Gastrocnemius medialis (tissue), 4 donors: Measurements from ENCODE around the gene PPT2. TPM values are rescaled to one million over a fixed set of nuclear protein-coding genes. Genes with fewer than 3 reads are reported as not detected.
A peak's percentile ranks its signal among the peaks of the same experiment; 100 is the strongest.
"Not testable (repeated sequence)": the region's sequence is repeated elsewhere in the genome, so short reads cannot be mapped to it uniquely, and the experiment has no call there.

ENCODE experiments used
- ATAC-seq, 2 donors: fragments of 150-250 bp; one replicate each; pipeline ENCODE4 v1.9.1; 2016
- DNase-seq, 2 donors: peaks; one replicate each; pipeline ENCODE4 v3.0.0-alpha.2; 2019
- H3K27ac ChIP-seq, 4 donors: fragments of 200-600 bp; sonication (generic); 1 replicate in 1 of 4; 2 replicates in 3 of 4; pipeline ENCODE4 v1.5.1; 2016 to 2018; ENCODE audit warnings: mild to moderate bottlenecking in 2 of 4, moderate library complexity in 1 of 4
- H3K27me3 ChIP-seq, 3 donors: fragments of 200-600 bp; sonication (generic) in 2 of 3; 1 replicate in 1 of 3; 2 replicates in 2 of 3; pipeline versions ENCODE4 v1.5.1 to v1.6.0; 2016 to 2019; ENCODE audit warnings: mild to moderate bottlenecking in 1 of 3, moderate library complexity in 1 of 3
- H3K36me3 ChIP-seq, 2 donors: fragments of 200-600 bp; sonication (generic) in 1 of 2; one replicate each; pipeline ENCODE4 v1.5.1; 2017 to 2018
- H3K4me1 ChIP-seq, 2 donors: fragments of 200-600 bp; sonication (generic) in 1 of 2; one replicate each; pipeline ENCODE4 v1.5.1; 2016 to 2017; ENCODE audit warnings: mild to moderate bottlenecking in 2 of 2
- H3K4me3 ChIP-seq, 4 donors: fragments of 200-600 bp; sonication (generic) in 3 of 4; 1 replicate in 1 of 4; 2 replicates in 3 of 4; pipeline ENCODE4 v1.5.1; 2016 to 2019; ENCODE audit warnings: mild to moderate bottlenecking in 2 of 4
- H3K9me3 ChIP-seq, 3 donors: fragments of 200-600 bp; sonication (generic) in 2 of 3; 1 replicate in 1 of 3; 2 replicates in 2 of 3; pipeline ENCODE4 v1.5.1; 2016 to 2019
- POLR2A ChIP-seq, 2 donors: fragments of 450-650 bp; IDR thresholded peaks; one replicate each; pipeline ENCODE4 v1.6.1; 2017; ENCODE audit warnings: antibody characterized with exemption in 2 of 2, mild to moderate bottlenecking in 2 of 2, moderate library complexity in 2 of 2
- in situ Hi-C, 4 donors: fragments of 200-750 bp; cut with MboI; loops; one replicate each; pipeline versions ENCODE4 v1.15.0 to v1.8.0; 2017; ENCODE audit warnings: low sequenced_read_pairs in 4 of 4
- intact Hi-C: fragments of 100-400 bp; cut with DNase I; formaldehyde crosslinking; loops from one replicate; pipeline ENCODE4 v1.15.1; 2023; ENCODE audit warnings: low total_unique reads
- total RNA-seq, 4 donors: library from RNA; depleted of rRNA; stranded (reverse); fragments of >200 nt; gene quantifications; one replicate each; pipeline versions ENCODE4 v1.1.0 to v1.2.3, GENCODE V29; 2016
- TF ChIP-seq, protein P1 (sequence below), 5 experiments: fragments of 450-650 bp in 3 of 5; fragments of 200-600 bp in 2 of 5; sonication (generic) in 2 of 5; IDR thresholded peaks in 4 of 5; conservative IDR thresholded peaks in 1 of 5; 1 replicate in 4 of 5; 2 replicates in 1 of 5; pipeline ENCODE4 v1.5.1; 2016 to 2019; ENCODE audit warnings: antibody characterized with exemption in 5 of 5, mild to moderate bottlenecking in 3 of 5, moderate library complexity in 3 of 5

Gene PPT2
- total RNA-seq, 4 donors from 2014 or later = 16.2 to 72.7 (median 21.4) TPM

- TF ChIP-seq, protein P1, sequence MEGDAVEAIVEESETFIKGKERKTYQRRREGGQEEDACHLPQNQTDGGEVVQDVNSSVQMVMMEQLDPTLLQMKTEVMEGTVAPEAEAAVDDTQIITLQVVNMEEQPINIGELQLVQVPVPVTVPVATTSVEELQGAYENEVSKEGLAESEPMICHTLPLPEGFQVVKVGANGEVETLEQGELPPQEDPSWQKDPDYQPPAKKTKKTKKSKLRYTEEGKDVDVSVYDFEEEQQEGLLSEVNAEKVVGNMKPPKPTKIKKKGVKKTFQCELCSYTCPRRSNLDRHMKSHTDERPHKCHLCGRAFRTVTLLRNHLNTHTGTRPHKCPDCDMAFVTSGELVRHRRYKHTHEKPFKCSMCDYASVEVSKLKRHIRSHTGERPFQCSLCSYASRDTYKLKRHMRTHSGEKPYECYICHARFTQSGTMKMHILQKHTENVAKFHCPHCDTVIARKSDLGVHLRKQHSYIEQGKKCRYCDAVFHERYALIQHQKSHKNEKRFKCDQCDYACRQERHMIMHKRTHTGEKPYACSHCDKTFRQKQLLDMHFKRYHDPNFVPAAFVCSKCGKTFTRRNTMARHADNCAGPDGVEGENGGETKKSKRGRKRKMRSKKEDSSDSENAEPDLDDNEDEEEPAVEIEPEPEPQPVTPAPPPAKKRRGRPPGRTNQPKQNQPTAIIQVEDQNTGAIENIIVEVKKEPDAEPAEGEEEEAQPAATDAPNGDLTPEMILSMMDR (IDR thresholded peaks at IDR 0.05 in 4 of 5, conservative IDR thresholded peaks at IDR 0.05 in 1 of 5) = no peak
- no peak for TF ChIP-seq POLR2A (IDR thresholded peaks at IDR 0.05)
- Histone ChIP-seq H3K9me3 (no peaks in the 10 kb centered on the region), H3K4me3 (peak overlapping the region; percentile 71 to 87 (median 78)), H3K27me3 (no peaks in the 10 kb centered on the region), H3K36me3 (peaks cover 0 to 5% of the 10 kb centered on the region in 2 donors), H3K4me1 (peaks cover 34 to 45% of the 10 kb centered on the region in 2 donors), H3K27ac (peak overlapping the region; percentile 96 to 99 (median 98))
- in situ Hi-C loops (loop anchor here in 3 of 4 donors (5.0 to 25.0 kb wide), 8 partner anchors 64 to 1579 kb away; partner anchors contain the start of genes BRD2 (in 3 of the 3), HLA-DMA (in 3 of the 3), APOM (in 2 of the 3) and ATF6B (in 2 of the 3)), intact Hi-C loops (loop anchor here (10.0 kb wide), 1 partner anchor 1476 kb away; the partner anchor contains the start of gene MDC1)
- no peak for DNase-seq
- no peak for ATAC-seq
Observed at GRCh38 chr6:32190911-32191677, 37.2 kb downstream of the PPT2 start.

DNA sequence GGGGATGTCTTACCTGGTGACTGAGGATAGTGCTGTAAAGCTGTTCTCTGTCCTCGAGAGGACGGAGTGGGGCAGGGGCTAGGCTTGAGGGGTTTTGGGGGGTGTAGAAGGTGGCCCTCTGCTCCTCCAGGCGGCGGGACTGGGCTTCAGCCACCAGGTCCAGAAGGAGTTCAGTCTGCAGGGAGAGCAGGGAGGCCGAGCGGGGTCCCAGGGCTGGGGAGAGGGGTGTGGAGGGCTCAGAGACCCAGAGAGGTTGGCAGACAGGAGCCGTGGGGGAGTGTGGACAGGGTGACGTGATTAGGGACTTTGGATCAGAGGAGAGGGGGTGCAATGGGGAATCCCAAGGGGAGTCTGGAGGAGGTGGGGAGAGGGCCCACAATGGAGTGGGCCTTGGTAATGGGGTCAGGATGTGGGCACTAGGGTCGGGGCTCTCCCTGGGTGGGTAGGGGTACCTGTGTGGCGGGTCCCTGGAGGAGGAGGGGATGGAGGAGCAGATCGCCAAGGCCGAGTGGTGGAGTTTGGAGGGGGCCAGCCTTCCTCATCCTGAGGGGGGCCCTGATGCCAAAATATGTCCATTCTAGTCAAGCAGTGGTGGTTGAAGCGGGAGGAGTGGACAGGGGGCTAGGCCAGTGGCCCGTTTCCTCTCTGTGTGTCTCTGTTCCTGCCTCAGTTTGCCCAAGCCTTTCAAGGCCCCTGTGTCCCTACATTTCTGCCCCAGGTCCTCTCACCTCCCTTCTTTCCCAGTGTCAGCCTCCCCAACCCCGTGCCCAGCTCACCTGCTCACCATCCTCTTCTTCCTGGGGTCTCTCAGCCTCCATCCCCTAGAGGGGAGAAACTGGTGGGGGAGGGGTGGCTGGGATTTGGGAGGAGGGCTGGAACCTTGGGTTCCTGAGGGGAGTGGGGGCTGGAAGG is 38.0 kb downstream of the PPT2 start:
- no peak for DNase-seq
- Histone ChIP-seq H3K4me1 (peaks cover 35 to 41% of the 10 kb centered on the region in 2 donors), H3K27me3 (no peaks in the 10 kb centered on the region), H3K27ac (peak overlapping the region; percentile 96 to 99 (median 98)), H3K4me3 (peak overlapping the region in 3 of 4 donors; percentile 7 to 29 (median 28)), H3K36me3 (peaks cover 0 to 3% of the 10 kb centered on the region in 2 donors), H3K9me3 (no peaks in the 10 kb centered on the region)
- no peak for ATAC-seq
- TF ChIP-seq POLR2A (IDR thresholded peaks at IDR 0.05) = no peak
- TF ChIP-seq, protein P1 (IDR thresholded peaks at IDR 0.05 in 4 of 5, conservative IDR thresholded peaks at IDR 0.05 in 1 of 5) = no peak
- intact Hi-C loops = loop anchor here (10.0 kb wide), 1 partner anchor 1477 kb away; the partner anchor contains the start of gene MDC1
- in situ Hi-C loops = loop anchor here in 3 of 4 donors (5.0 to 25.0 kb wide), 8 partner anchors 65 to 1580 kb away; partner anchors contain the start of genes BRD2 (in 3 of the 3), HLA-DMA (in 3 of the 3), APOM (in 2 of the 3) and ATF6B (in 2 of the 3)

- in situ Hi-C loops = loop anchor here in 3 of 4 donors (5.0 to 25.0 kb wide), 8 partner anchors 65 to 1580 kb away; partner anchors contain the start of genes BRD2 (in 3 of the 3), HLA-DMA (in 3 of the 3), APOM (in 2 of the 3) and ATF6B (in 2 of the 3)
- H3K9me3 ChIP-seq = no peaks in the 10 kb centered on the region
- H3K27me3 ChIP-seq = no peaks in the 10 kb centered on the region
- ATAC-seq = no peak
- no peaks in the 10 kb centered on the region for H3K36me3 ChIP-seq
- TF ChIP-seq, protein P1 (IDR thresholded peaks at IDR 0.05 in 4 of 5, conservative IDR thresholded peaks at IDR 0.05 in 1 of 5) = no peak
- peak in 1 of 2 donors; percentile 19 for TF ChIP-seq POLR2A (IDR thresholded peaks at IDR 0.05)
- H3K4me1 ChIP-seq = peaks cover 41 to 45% of the 10 kb centered on the region in 2 donors
- intact Hi-C loops = loop anchor here (10.0 kb wide), 1 partner anchor 1478 kb away; the partner anchor contains the start of gene MDC1
- DNase-seq = no peak
- H3K27ac ChIP-seq = peak within 1 kb of the TSS; percentile 96 to 99 (median 98)
- H3K4me3 ChIP-seq = peak within 1 kb of the TSS in 3 of 4 donors; percentile 7 to 29 (median 28)
Observed at GRCh38 chr6:32192608-32193039, 38.7 kb downstream of the PPT2 start, which contains the start of gene GPSM3. GPSM3 (minus strand) TSS chr6:32192643; CDS start chr6:32192513, 130 bp downstream.

DNA sequence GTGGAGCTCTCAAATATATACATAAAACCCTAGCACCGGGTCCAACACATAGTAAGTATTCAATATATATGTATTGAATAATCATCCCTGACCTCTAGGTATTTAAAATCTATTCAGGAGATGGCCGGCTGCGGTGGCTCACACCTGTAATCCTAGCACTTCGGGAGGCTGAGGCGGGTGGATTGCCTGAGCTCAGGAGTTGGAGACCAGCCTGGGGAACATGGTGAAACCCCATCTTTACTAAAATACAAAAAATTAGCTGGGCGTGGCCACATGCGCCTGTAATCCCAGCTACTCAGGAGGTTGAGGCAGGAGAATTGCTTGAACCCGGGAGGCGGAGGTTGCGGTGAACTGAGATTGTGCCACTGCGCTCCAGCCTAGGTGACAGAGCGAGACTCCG is 39.2 kb downstream of the PPT2 start:
- peak overlapping the region in 2 of 4 donors; percentile 28 to 29 for H3K4me3 ChIP-seq
- ATAC-seq, H3K9me3 ChIP-seq, H3K27me3 ChIP-seq, DNase-seq, H3K36me3 ChIP-seq: not testable (repeated sequence)
- peak overlapping the region; percentile 96 to 99 (median 98) for H3K27ac ChIP-seq
- in situ Hi-C loops = loop anchor here in 3 of 4 donors (5.0 to 25.0 kb wide), 8 partner anchors 66 to 1581 kb away; partner anchors contain the start of genes BRD2 (in 3 of the 3), HLA-DMA (in 3 of the 3), APOM (in 2 of the 3) and ATF6B (in 2 of the 3)
- intact Hi-C loops = loop anchor here (10.0 kb wide), 1 partner anchor 1478 kb away; the partner anchor contains the start of gene MDC1
- H3K4me1 ChIP-seq = peaks cover 41 to 45% of the 10 kb centered on the region in 2 donors
